Loucy (cell line): ENCODE measurements around the gene FGGY.
A peak's percentile ranks its signal among the peaks of the same experiment; 100 is the strongest.

ENCODE experiments used
- H2AFZ ChIP-seq: fragments of 200-600 bp; sonication (generic); 2 replicates; pipeline ENCODE4 v1.6.0; 2016; ENCODE audit warnings: antibody characterized with exemption, mild to moderate bottlenecking, low read length, moderate library complexity
- H3F3A ChIP-seq: fragments of 200-600 bp; 2 replicates; pipeline ENCODE4 v1.6.0; 2016; ENCODE audit warnings: antibody characterized with exemption, low read depth, mild to moderate bottlenecking
- H3K27me3 ChIP-seq: fragments of 200-600 bp; sonication (generic); 2 replicates; pipeline ENCODE4 v1.6.1; 2014; ENCODE audit warnings: low read length, mild to moderate bottlenecking; ENCODE audit not compliant: insufficient read depth, poor library complexity, severe bottlenecking
- H3K36me3 ChIP-seq: fragments of 200-600 bp; sonication (generic); 2 replicates; pipeline ENCODE4 v1.6.1; 2016; ENCODE audit warnings: low read length; ENCODE audit not compliant: insufficient read depth
- H3K4me1 ChIP-seq: fragments of 200-600 bp; sonication (generic); 2 replicates; pipeline ENCODE4 v1.5.1; 2014; ENCODE audit warnings: low read length, mild to moderate bottlenecking; ENCODE audit not compliant: insufficient read depth, poor library complexity, severe bottlenecking
- H3K4me2 ChIP-seq: fragments of 200-600 bp; sonication (generic); 2 replicates; pipeline ENCODE4 v1.6.0; 2014; ENCODE audit warnings: antibody characterized with exemption, low read length, low read depth, mild to moderate bottlenecking; ENCODE audit not compliant: poor library complexity, severe bottlenecking
- H3K4me3 ChIP-seq: fragments of 200-600 bp; sonication (generic); 2 replicates; pipeline ENCODE4 v1.5.1; 2014; ENCODE audit warnings: low read length, mild to moderate bottlenecking, mixed read lengths; ENCODE audit not compliant: poor library complexity, severe bottlenecking
- H3K79me2 ChIP-seq: fragments of 200-600 bp; sonication (generic); 2 replicates; pipeline ENCODE4 v1.6.1; 2014; ENCODE audit warnings: low read length; ENCODE audit not compliant: insufficient read depth
- H3K9ac ChIP-seq: fragments of 200-600 bp; sonication (generic); 2 replicates; pipeline ENCODE4 v1.6.0; 2014; ENCODE audit warnings: mild to moderate bottlenecking, low read depth, low read length, moderate library complexity; ENCODE audit not compliant: poor library complexity, severe bottlenecking
- H3K9me2 ChIP-seq: fragments of 200-600 bp; sonication (generic); replicated peaks from 2 replicates; pipeline ENCODE4 v1.6.1; 2016; ENCODE audit warnings: low read depth, low read length, mixed read lengths
- H3K9me3 ChIP-seq: fragments of 200-600 bp; sonication (generic); 2 replicates; pipeline ENCODE4 v1.6.1; 2014; ENCODE audit warnings: mild to moderate bottlenecking, antibody characterized with exemption, low read length, low read depth; ENCODE audit not compliant: insufficient read depth
- H4K20me1 ChIP-seq: fragments of 200-600 bp; sonication (generic); 2 replicates; pipeline ENCODE4 v1.6.0; 2014; ENCODE audit warnings: antibody characterized with exemption, low read length, mild to moderate bottlenecking; ENCODE audit not compliant: insufficient read depth, poor library complexity, severe bottlenecking
- EZH2phosphoT487 ChIP-seq: fragments of 200-600 bp; IDR thresholded peaks from 2 replicates; pipeline ENCODE4 v1.6.1; 2018; ENCODE audit warnings: antibody characterized with exemption, mild to moderate bottlenecking, moderate library complexity, borderline replicate concordance
- TF ChIP-seq, protein P1 (sequence below): fragments of 200-600 bp; sonication (generic); conservative IDR thresholded peaks from 2 replicates; pipeline ENCODE4 v1.5.1; 2014; ENCODE audit warnings: mild to moderate bottlenecking, antibody characterized with exemption, low read length

Gene FGGY

DNA sequence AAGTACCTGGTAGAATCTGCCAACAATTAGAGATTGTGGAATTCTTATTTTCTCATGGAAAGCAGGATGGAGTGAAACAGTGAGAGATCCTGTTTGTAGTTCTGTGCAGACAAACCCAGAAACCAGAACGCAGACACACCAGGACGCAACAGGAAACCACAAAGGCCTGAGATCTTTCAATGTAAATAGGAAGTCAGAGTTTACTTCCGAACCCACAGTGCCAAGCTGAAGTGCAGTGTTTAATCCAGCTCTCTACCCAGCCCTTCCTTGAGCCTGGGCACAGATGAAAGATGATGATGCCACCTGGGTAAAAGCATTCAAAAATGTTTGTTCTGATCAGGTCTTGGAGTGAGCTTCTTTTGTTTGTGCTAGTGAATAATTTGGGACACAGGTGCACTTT is 273.6 kb downstream of the FGGY start:
- Histone ChIP-seq H3K4me2 (peak overlapping the region; percentile 66), H4K20me1 (no peaks in the 10 kb centered on the region), H3K36me3 (no peaks in the 10 kb centered on the region), H3K4me1 (peaks cover 66% of the 10 kb centered on the region), H3K27me3 (no peaks in the 10 kb centered on the region), H2AFZ (no peak overlapping the region), H3K79me2 (no peaks in the 10 kb centered on the region), H3K9me3 (peaks cover 7% of the 10 kb centered on the region; the same call in 1 of the 2 replicates), H3K9ac (peak overlapping the region; percentile 41), H3K9me2 (no peaks in the 10 kb centered on the region), H3K4me3 (peak overlapping the region; percentile 43), H3F3A (no peaks in the 10 kb centered on the region)
- TF ChIP-seq EZH2phosphoT487: no peak
- TF ChIP-seq, protein P1, sequence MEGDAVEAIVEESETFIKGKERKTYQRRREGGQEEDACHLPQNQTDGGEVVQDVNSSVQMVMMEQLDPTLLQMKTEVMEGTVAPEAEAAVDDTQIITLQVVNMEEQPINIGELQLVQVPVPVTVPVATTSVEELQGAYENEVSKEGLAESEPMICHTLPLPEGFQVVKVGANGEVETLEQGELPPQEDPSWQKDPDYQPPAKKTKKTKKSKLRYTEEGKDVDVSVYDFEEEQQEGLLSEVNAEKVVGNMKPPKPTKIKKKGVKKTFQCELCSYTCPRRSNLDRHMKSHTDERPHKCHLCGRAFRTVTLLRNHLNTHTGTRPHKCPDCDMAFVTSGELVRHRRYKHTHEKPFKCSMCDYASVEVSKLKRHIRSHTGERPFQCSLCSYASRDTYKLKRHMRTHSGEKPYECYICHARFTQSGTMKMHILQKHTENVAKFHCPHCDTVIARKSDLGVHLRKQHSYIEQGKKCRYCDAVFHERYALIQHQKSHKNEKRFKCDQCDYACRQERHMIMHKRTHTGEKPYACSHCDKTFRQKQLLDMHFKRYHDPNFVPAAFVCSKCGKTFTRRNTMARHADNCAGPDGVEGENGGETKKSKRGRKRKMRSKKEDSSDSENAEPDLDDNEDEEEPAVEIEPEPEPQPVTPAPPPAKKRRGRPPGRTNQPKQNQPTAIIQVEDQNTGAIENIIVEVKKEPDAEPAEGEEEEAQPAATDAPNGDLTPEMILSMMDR: no peak

DNA sequence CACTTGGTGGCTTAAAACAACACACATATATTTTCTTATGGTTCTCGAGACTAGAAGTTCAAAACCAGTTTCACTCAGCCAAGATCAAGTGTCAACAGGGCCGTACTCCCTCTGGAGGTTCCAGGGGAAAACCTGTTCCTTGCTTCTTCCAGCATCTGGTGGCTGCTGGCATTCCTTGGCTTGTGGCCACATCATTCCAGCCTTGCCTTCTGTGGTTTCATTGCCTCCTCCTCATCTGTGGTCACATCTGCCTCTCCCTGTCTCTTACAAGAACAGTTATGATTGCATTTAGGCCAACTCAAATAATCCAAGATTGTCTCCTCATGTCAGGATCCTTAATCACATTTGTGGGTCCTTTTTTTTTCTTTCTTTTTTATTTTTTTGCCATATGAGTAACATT is 277.2 kb downstream of the FGGY start:
- no peak overlapping the region for H2AFZ ChIP-seq
- no peak overlapping the region for H3K4me3 ChIP-seq
- H3K79me2 ChIP-seq: no peaks in the 10 kb centered on the region
- H3K9me3 ChIP-seq: peaks cover 7% of the 10 kb centered on the region; the same call in 1 of the 2 replicates
- H3F3A ChIP-seq: no peaks in the 10 kb centered on the region
- TF ChIP-seq, protein P1: no peak
- TF ChIP-seq EZH2phosphoT487: no peak
- H3K4me2 ChIP-seq: no peak overlapping the region
- no peaks in the 10 kb centered on the region for H3K27me3 ChIP-seq
- H3K9me2 ChIP-seq: no peaks in the 10 kb centered on the region
- no peak overlapping the region for H3K9ac ChIP-seq
- no peaks in the 10 kb centered on the region for H3K36me3 ChIP-seq
- H3K4me1 ChIP-seq: peaks cover 41% of the 10 kb centered on the region
- H4K20me1 ChIP-seq: no peaks in the 10 kb centered on the region

DNA sequence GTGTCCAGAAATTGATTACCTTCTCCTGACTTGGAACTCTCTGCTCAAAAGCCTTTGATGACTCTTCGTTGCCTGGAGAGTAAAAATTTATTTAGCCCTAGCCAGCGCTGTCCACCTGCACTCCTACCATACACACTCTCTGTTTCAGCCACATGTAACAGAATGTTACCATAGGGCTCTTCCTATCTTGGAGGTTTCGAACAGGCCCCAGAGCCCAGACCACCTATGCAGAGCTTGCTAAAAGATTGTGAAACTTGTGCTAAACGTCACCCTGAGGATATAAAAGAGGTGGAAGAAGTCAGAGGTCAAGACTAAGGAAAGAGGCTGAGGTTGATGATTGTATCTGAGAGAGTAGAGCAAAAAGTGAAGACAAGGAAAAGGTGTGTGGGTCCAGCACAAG is 280.9 kb downstream of the FGGY start:
- TF ChIP-seq, protein P1: no peak
- no peak for TF ChIP-seq EZH2phosphoT487
- H3K4me3 ChIP-seq: no peak overlapping the region
- no peaks in the 10 kb centered on the region for H3K36me3 ChIP-seq
- H2AFZ ChIP-seq: no peak overlapping the region
- H3F3A ChIP-seq: no peaks in the 10 kb centered on the region
- peaks cover 7% of the 10 kb centered on the region; the same call in 1 of the 2 replicates for H3K9me3 ChIP-seq
- H3K4me2 ChIP-seq: no peak overlapping the region
- no peaks in the 10 kb centered on the region for H3K79me2 ChIP-seq
- H3K9ac ChIP-seq: no peak overlapping the region
- no peaks in the 10 kb centered on the region for H3K9me2 ChIP-seq
- H4K20me1 ChIP-seq: no peaks in the 10 kb centered on the region
- H3K27me3 ChIP-seq: no peaks in the 10 kb centered on the region
- H3K4me1 ChIP-seq: peaks cover 17% of the 10 kb centered on the region
